Activated naive CD4-positive, alpha-beta T cell treated with Interleukin-2 at 50 U/mL for 16 hours (primary cell): ENCODE results near the gene INSYN1.
"Not testable (repeated sequence)": the region's sequence is repeated elsewhere in the genome, so short reads cannot be mapped to it uniquely, and the experiment has no call there.

Experiments
- DNase-seq: peaks from one replicate; pipeline ENCODE4 v3.0.0-alpha.2; 2020

Gene INSYN1

GRCh38 chr15:73753250-73754130 lies at the start of gene INSYN1:
INSYN1 (minus strand) TSS chr15:73753351; CDS start chr15:73751130, 2,221 bp downstream.
- no peak for DNase-seq

- no peak for DNase-seq
These were observed 49.4 kb upstream of the INSYN1 start for GRCh38 chr15:73802431-73803041.

- no peak for DNase-seq
These were observed 47.7 kb upstream of the INSYN1 start for GRCh38 chr15:73800662-73801345.

- no peak for DNase-seq
These were observed 46.3 kb upstream of the INSYN1 start for GRCh38 chr15:73799466-73799865.

GRCh38 chr15:73797366-73798158 lies 44.4 kb upstream of the INSYN1 start:
- DNase-seq = no peak

DNA sequence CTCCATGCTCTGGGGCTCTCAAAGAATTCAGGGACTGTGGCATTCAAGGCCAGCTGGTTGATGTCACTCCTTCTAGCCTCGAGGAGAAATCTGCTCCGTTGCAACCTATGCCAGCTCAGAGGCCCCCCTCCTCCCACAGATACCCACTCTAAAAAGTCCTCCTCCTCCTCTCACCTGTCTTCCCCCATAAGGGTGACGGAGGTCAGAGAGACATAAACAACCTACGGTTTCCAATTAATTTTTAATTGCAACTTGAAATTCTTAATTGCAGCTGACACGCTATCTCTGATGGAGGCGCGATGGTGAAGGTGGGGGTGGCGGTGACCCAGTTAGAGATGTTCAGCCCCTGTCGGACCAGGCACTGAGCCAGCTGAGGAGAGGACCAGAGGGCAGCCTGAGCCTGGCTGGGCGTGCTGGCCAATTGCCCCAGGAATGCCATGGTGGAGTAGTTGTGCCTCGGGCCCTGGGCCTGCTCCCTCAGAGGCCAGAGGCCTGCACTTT lies 43.2 kb upstream of the INSYN1 start:
- no peak for DNase-seq

DNA sequence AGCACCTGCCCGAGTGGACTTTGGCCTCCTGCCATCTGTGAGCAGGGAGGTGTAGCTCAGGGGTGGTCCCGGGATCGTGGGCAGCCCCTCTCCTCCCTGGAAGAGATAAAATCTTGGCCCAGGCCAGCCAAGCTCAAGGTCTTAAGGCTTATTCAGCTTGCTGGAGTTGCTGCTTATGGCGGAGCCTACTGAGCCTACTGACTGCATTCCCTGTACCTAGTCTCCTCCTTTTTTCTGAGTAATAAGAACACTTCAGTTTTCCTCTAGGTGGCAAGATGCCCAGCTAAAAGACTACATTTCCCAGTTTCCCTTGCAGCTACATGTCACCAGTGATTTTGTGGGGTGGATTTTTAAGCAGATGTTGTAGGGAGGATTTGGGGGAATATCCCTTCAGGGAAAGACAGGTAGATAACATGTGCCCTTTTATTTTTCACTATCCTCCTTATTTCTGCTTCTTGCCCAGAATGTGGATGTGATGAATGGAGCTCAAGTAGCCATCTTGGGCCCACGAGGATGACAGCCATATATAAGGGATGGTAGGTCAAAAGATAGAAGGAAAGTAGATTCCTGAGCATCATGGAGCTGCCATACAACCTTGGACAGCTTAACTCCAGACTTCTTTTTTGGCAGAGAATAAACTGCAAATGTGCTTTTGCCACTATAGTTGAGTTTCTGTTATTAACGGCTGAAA lies 41.4 kb upstream of the INSYN1 start:
- no peak for DNase-seq

- not testable (repeated sequence) for DNase-seq
These were observed 39.9 kb upstream of the INSYN1 start for GRCh38 chr15:73792899-73793541.

DNA sequence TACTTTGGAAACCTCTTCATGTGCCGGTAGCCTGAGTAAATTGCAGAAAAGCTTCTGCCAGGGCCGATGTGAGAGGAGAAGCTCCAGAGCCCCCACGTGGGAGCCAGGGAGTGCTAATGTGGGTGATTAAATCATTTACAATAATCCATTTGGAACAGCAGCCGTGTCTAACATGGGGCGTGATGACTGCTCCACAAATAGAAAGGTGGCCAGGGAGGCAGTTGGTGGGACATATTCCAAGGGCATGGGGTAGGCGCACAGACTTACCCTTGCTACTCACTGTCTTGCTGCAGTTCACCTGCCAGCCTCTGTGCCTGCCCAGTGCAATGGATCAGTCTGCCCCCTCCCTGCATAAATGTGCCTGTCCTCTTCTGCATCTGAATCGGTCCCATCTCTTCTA lies 39.3 kb upstream of the INSYN1 start:
- DNase-seq = no peak

DNA sequence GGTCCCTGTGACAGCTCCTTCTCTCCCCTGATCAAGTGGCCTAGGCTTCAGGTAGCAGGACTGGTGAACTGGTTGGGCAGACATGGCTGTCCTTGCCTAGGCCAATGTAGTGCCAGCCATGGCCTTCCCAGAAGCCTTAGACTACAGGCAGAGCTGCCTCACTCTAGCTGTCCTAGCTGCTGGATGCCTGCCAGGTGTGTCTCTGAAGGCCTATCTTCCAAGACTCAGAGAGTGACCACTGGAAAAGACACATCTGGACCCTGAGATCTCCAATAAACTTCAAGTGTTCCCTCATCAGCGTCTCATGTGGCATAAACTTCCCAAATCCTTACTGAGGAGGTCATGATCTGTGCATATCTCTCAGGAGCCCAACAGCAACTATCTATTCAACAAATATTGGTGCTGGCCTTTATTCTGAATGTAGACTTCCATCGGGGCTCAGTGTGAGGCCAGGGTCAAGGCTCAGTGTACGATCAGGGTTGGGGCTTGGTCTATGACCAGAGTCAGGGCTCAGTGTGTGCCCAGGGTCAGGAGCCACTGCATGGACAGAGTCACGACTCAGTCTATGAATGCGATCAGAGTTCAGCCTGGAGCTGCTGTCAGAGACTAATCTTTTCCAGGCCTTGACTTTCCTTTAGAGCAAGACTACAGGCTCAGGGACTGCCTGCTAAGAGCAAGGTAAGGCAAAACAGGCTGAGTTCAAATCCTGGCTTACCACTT lies 36.5 kb upstream of the INSYN1 start:
- DNase-seq = no peak

DNA sequence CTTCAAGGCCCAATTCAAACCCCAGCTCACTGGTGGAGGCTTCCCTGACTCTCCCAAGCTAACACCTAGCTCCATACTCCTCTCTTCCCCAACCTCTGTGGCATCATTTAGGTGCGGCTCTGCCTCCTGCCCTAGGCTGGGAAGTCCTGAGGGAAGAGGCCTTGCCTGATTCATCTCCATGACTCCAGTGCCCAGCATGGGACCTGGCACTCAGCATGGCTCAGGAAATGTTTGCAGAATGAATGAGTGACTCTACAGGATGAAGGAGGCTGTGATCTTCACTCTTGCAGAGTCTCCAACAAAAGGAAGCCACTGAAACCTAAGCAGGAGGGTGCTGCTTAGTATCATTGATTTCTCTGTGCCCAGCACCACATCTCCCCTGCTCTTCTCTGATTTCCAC lies 34.5 kb upstream of the INSYN1 start:
- no peak for DNase-seq

- no peak for DNase-seq
These were observed 33.4 kb upstream of the INSYN1 start for GRCh38 chr15:73786538-73786937.

- not testable (repeated sequence) for DNase-seq
These were observed 32.3 kb upstream of the INSYN1 start for GRCh38 chr15:73785256-73786014.

GRCh38 chr15:73784291-73784690 lies 31.1 kb upstream of the INSYN1 start:
- no peak for DNase-seq

GRCh38 chr15:73782344-73782959 lies 29.3 kb upstream of the INSYN1 start:
- DNase-seq = no peak

DNA sequence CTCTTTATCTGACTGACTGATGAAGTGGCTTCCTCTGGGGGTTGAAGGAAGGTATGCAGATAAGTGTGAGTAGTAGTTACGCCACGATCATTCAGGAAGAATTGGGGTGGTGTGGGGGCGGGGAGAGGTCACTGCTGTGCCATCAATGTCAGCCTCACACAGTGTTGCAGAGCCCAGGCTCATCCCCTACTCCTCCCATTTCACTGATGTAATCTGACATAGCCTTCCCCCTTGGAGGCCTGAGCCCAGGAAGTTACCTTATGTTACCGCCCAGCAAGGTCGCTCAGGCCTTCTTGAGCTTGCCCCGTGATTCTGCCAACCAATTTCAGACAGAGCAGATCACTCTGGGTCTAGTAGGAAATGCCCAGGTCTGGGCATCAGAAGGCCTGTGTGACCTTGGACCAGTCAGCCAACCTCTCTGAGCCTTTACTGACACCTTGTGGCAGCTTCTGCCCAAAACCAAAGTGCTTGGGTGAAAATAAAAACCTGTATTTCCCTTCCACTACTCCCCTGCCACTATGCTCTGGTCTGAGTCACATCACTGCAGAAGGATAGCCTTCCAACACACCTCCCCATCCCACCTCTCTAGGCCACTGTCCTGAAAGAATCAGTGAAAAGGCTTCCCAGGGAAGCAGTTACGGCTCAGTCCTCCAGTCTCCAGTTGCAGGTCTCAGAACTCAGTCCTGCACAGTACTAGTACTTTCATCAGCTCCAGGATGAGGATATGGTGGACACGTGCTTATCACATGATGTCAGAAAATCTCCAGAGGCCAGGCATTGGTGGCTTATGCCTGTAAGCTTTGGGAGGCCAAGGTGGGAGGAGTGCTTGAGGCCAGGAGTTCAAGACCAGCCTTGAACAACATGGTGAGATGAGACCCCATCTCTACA lies 28.1 kb upstream of the INSYN1 start:
- DNase-seq = no peak

DNA sequence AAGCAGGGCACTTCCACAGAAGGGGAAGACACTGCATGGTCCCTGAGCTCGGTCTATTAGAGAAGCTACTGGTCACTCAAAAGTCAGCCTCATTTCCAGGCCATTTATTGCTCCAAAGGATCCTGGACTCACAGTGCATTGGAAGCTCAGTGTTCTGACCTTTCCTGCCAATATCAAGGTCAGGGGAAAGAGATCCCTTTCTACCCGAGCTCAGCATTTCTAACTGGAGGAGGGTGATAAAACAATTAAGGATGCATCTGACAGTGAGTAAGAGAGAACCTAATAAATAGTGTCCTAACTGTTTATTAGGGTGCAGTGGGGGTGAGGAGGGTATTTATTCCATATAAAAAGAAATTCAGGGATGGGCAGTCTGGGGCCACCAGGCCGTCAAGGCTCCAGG lies 26.8 kb upstream of the INSYN1 start:
- no peak for DNase-seq

- DNase-seq = no peak
These were observed 24.6 kb upstream of the INSYN1 start for GRCh38 chr15:73777741-73778140.

GRCh38 chr15:73773428-73773827 lies 20.3 kb upstream of the INSYN1 start:
- DNase-seq = no peak
